ENCODE data around the gene RNF144A. TPM values are rescaled to one million over a fixed set of nuclear protein-coding genes. Genes with fewer than 3 reads are reported as not detected.

Gene RNF144A
- total RNA-seq, 1 donor from 2014 or later, result 65.3 TPM

DNA sequence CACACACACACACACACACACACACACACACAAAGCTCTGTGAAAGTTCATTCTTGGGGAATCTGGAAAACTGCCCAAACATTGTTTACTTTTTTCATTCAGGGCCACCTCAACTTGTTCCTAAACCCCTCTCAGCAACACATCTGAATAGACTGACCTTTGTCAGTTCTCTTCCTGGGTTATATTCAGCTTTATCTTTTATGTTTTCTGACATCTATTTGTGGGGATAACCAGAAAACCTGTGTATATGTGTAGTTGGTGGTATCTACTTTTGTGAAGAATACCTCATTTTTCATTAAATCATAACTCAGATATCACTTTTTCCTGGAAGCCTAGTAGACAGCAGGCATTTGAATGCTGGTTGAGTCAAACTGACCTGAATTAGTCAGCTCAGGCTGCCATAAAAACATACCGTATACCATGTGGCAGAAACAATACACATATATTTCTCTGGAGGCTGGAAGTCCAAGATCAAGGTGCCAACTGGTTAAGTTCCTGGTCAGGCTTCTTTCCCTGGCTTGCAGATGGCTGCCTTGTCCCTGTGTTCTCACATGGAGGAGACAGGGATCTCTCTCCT lies 11.0 kb upstream of the RNF144A start:
- DNase-seq (ENCODE audit: extremely low read depth, low read depth, low spot score), result no peak

DNA sequence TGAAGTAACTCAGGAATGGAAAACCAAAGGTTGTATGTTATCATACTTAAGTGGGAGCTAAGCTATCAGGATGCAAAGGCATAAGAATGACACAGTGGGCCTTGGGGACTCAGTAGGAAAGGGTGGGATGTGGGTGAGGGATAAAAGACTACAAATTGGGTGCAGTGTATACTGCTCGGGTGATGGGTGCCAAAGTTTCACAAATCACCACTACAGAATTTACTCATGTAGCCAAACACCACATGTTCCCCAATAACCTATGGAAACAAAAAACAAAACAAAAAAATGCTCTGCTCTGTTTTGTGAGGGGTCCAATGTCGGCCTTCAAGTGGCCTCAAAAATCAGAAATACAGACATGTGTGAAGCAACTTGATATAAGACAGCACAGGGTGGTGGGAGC lies 8.9 kb upstream of the RNF144A start:
- DNase-seq (ENCODE audit: extremely low read depth, low read depth, low spot score), result no peak

DNA sequence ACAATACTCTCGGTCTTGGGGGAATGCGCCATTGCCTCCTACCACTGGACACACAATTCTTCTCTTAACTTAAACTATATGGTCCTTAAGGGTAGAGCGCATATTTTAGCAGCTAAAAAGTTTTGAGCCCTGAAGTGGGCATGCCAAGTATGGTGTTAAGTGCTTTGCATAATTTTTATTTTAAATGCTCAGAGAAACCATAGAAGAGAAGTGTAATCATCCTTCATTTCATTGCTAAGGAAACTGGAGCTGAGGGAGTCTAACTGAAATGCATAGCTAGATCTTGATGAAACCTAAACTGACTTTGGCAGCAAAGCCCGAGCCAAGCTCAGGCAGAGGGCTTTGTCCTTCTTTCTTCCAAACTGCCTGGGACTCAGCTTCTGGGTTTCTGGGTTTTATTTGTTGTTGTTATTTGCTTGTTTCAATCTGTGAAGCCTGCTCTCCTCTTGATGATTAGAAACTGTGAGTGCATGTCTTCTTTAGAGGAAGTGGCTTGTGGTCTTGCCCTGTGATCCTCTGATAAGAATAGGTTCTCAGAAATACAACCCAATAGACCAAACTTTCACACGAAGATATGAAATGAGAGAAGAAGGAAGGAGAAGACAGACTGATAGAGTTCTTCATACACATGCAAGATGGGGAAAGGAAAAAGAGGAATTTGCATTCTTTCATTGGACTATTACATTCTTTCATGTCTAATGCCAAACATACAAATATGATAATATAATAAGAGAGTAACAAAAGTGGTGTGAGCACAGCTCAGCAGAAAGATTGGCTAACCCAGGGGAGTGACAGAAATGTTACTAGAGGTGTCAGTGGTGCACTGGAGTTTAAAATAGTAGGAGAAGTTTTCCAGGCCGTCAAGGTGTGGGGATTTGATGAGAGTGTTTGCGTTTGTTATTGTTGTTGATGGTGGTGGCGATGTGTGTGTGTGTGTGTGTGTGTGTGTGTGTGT lies 7.5 kb upstream of the RNF144A start:
- no peak for DNase-seq (ENCODE audit: extremely low read depth, low read depth, low spot score)

DNA sequence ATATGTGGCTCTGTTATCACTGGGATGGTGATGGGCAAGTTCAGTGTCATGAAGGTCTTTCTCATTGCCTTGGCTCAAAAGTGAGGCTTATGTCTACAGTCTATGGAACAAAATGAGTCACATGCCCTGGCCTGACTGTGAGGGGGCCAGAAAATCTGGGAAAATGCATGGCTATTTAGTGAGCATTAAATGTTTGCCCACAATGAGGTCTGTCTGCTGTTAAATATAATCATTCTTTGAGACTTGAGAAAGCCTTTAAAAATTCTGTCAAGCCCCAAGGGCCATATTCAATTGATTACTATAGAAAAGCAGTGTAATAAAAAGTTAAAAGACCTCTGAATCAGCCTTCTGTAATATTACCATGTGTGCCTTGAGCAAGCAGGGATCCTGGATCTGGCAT lies 5.5 kb upstream of the RNF144A start:
- no peak for DNase-seq (ENCODE audit: extremely low read depth, low read depth, low spot score)

DNA sequence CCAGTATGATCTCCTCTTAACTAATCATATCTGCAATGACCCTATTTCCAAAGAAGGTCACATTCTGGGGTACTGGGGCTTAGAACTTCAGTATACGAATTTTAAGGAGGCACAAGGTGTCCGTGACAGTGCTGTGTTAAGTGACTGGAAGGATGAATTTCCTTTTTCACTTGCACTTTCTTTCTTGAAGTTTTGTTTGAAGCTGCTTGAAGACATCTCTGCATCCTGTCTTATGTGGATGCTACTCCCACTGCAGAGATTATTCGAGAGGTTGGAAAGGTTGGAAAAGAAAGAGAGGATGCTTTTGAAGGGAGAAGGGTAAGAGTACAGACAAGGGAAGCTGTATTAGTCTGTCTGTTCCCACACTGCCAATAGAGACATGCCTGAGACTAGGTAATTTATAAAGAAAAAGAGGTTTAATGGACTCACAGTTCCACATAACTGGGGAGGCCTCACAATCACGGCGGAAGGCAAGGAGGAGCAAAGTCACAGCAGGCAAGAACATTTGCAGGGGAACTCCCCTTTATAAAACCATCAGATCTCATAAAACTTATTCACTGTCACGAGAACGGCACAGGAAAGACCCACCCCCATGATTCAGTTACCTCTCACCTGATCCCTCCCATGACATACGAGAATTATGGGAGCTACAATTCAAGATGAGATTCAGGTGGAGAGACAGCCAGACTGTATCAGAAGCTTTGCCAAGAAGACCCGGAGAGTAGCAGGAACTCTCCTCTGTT lies 3.6 kb upstream of the RNF144A start:
- no peak for DNase-seq (ENCODE audit: extremely low read depth, low read depth, low spot score)

DNA sequence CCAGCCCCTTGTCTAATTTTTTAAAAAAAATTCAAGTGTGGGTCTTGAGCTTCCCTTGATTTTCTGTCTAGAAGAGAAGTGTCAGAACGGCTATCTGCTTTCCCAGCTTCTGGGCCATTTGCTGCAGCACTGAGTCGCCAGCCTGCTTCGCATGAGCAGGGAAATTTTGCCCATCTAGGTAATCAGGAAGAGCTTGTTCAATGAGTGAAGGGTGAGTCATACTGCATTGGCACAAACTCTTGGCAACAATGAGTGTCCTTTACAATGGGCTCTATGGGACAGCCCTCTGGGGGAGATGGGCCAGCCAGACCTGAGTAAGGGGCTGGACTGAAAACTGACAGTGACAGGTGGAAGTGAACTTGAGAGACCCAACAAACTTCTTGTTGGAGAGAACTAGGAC lies 2.4 kb upstream of the RNF144A start:
- peak; percentile 50 for DNase-seq (ENCODE audit: extremely low read depth, low read depth, low spot score)

DNA sequence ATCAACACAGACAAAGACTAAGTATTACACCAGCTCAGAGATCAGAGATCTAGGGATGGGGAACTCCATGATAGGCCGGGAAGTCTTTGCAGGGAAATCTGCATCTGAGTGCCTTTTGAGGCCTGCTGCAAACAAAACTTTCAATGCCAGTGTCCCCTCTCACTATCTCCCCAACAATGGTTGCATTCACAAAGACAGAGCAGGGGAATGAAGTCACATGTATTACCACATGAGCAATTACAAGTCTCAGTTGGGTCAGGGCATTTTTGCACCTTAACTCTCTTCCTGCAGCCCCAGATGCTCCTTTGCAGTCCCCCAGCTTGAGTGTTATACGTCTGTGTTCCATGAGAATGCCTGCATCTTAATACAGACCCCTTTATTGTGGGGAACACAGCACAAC lies 1.8 kb upstream of the RNF144A start:
- DNase-seq (ENCODE audit: extremely low read depth, low read depth, low spot score), result no peak

DNA sequence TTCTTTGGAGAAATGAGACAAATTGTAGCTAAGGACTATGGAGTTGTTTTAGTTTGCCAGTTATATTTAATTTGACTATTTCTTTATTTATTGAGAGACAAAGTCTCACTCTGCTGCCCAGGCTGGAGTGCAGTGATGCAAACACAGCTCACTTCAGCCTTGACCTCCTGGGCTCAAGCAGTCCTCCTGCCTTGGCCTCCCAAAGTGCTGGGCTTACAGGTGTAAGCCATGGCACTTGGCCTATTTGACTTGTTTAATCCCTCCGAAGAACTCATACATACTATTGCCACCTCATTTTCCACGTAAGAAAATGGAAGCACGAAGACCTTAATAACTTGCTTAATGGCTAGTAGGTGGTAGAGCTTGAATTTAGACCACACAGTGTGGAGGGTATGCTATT lies 988 bp upstream of the RNF144A start:
- no peak for DNase-seq (ENCODE audit: extremely low read depth, low read depth, low spot score)

DNA sequence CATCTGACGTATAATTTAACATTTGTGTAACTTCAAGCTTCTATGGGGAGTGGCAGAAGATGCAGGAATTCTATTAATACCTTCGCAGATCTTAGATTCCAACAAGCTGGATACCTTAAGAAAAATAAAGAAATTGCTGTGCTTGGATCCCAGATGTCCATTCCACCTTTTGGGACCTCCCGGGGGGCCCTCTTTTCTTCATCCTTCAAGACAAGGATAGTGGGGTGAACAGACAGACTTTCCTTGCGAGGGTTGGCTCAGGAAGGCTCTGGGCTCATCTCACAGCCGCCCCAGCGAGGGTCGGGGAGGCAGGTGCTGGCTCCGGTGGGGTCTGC lies 509 bp upstream of the RNF144A start:
- DNase-seq (ENCODE audit: extremely low read depth, low read depth, low spot score), result no peak

DNA sequence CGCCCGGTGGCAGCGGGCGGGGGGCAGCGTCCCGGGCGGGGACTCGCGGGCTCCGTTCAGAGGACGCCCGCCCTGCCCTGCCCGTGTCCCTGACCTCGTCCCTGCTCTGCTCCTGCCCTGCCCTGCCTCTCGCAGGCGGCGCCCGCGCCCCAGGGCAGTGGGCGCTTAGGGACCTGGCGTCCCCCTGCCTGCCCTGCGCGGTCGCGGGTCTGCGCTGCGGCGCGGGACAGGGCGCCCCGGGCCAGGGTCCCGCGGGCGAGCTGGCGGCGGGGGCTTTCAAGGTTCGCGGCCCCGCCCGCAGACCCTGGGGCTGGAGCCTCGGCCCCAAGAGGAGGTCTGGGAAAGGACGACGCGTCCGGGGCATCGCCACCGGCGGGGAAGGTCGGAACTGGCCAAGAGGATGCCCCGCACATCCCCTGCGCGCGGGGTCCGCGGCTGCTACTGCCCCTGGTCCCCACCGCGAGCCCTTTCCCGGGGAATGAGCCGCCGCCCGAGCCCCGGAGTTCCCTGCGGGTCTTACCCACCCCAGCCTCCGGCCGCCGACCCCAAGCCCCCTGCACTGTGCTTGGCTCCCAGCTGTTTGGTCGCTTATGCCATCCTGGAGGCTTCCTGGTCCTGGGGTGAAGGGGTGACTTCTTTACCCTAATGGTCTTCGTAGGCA lies 679 bp downstream of the RNF144A start:
- no peak for DNase-seq (ENCODE audit: extremely low read depth, low read depth, low spot score)

DNA sequence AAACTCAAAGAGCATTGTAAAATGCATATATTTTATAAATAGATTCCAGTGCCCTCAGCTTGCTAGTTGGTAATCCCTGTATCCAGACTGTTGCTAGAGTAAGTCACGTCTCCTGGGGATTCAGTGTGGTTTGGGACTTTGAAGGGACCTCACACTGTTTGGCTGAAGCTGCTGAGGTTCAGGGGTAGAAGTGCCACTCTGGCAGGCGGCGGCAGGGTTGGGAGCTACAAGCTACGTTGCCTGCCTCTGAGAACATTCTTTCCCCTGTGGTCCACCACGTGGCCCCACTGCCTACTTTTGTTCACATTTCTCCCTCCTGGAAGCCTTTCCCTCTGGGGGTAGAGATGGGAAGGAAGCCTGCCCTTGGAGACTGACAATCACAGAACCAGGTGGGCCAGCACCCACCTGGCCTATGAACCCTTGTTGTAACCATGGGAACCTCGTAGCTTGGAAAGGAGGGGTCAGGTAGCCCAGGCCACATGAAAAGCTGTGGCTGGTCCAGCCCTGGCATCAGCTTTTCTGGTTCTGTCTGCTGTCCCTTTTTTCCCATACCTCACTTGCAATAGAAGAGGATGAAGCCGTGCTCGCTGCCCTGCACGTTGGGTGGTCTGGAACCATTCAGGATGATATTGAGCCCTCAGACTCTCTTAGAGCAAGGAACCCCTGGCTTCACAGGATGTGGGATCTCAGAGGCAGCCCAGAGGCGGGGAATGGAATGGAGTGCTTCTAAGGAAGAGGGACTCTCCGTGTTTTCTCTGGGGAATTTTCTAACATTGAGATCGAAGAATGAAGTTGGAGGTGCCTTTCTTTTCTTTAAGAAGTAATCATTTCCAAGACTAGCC lies 2.9 kb downstream of the RNF144A start:
- DNase-seq (ENCODE audit: extremely low read depth, low read depth, low spot score), result no peak

DNA sequence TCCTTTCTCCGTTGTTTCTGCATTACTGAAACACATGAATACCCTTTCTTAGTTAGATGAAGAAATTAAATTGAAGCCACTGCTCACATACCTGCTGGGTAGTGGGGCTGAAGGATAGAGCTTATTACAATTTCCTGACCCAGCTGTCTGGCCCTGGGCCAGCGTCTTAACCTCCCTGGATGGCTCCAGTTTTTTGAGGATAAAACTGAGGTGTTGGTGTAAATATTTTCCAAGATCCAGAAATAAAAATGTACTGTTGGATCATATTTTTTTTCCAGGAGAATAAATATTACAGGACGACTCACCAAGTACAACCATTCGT lies 3.5 kb downstream of the RNF144A start:
- no peak for DNase-seq (ENCODE audit: extremely low read depth, low read depth, low spot score)

DNA sequence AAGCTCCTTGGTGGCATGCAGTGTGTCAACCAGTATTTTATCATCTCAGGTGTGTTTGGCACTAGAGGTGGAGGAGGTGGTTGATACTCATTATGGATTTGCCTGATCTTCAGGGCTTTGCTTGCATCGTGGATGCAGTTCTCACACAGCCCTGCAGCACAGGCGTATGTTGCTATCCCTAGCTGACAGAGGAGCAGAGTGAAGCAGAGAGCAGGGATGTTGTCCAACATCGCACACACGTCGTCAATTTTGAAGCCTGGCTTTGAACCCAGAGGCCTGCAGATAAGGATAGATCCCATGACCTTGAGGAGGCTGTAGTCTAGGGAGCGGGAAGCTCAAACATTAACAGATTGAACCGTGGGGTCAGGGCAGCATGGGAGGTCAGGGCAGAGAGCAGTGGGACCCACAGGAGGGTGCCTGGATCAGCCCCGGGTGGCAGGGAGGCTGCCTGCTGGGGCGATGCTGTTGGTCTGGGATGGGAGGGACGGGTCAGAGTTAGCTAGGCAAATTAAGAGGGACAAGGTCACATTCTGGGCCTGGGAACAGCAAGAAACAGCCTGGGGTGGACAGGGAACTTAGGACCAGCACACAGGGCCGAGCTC lies 4.2 kb downstream of the RNF144A start:
- DNase-seq (ENCODE audit: extremely low read depth, low read depth, low spot score), result no peak

DNA sequence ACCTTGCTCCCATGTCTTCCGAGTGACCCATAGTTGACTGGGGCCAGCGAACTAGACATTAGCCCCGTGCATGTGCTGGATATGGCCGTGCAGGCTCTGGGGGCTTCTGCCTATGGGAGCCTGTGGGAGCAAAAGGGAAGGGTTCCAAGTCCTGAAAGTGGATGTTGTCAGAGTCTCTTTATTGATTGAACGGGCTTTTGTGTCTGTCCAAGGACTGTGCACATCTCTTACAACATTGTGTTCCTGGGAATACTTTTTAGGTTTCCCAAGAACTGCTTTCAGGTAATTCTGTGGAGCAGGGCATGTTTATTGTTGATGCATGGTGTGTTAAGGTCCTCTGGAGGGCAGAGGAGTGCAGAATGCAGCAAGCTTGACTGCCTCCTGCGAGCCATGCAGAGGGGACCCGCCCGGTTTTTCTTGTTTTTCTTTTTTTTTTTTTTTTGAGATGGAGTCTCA lies 5.0 kb downstream of the RNF144A start:
- no peak for DNase-seq (ENCODE audit: extremely low read depth, low read depth, low spot score)

DNA sequence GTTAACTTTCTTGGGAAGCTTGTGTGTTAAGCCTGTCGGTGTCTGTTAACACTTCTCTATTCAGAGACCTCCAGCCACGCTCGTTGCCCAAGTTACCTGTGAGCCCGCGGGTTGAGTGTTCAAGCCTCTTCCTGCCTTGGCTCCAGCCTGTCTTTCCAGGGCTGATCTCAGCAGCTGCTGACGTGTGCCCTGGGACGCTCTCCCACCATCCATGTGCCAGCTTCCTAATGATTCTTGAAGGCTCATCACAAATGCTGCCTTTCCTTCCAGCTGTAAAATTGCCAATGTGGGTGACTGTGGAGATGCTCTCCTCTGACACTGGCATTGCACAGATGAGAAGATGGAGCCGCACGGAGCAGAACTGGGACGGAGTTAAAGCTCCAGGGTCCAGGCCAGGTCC lies 6.1 kb downstream of the RNF144A start:
- DNase-seq (ENCODE audit: extremely low read depth, low read depth, low spot score), result no peak

DNA sequence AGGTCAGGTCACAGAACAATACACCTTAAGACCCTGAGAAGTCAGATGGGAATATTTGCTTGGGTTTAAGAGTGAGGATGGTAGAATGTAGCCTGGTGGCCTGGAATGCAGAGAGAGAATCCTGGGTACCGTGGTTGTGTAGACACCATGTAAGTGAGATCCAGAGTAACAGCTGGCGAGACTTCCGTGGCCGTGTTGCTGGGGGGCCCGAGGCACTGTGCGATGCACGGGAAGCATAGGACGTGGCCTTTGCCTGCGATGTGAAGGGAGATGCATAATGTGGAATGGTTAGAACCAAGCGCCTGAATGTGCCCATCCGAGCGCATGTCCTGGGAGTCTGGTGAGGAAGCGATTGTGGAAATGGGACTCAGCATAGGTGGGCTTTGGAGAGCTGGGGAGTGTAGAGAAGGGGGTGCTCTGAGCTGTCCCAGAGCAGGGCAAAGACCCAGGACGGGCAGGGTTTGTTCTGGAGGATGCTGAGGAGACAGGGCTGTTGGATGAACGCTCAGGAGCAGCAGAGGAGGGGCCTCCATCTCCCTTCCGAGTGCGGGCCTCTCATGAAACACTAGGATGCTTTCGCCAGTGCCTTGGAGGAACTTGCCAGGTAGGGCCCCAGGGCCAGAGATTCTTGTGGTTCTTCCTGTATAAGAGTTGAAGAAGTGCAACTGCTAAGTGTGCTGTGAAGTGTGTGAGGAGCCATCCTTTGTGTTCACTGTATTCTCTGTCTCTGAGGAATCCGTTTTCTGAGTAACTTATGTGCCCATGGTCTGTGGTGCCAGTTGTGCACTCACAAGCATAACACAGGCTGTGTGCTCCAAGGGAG lies 7.1 kb downstream of the RNF144A start:
- no peak for DNase-seq (ENCODE audit: extremely low read depth, low read depth, low spot score)

DNA sequence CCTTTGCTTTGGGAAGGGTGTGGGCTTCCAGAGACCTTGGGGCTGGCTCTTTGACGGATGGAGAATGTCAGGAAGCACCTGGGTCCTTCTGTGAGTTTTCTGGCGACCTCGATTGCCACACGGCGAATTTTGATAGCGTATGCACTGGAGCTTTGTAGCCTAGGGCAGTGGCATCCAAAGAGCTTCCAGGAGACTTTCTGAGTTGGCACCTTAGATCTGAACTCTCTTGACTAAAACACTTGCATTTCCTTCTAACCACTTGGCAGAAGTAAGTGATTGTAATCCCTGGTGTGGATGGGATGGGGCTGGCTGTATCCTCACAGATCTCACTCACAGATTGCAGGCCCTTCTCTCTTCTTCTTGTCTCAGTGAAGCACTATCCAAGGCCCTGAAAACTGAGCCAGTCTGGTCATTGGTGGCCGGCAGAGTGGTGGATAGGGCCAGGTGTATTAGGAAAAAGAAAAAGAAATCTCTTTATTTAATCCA lies 7.8 kb downstream of the RNF144A start:
- no peak for DNase-seq (ENCODE audit: extremely low read depth, low read depth, low spot score)

DNA sequence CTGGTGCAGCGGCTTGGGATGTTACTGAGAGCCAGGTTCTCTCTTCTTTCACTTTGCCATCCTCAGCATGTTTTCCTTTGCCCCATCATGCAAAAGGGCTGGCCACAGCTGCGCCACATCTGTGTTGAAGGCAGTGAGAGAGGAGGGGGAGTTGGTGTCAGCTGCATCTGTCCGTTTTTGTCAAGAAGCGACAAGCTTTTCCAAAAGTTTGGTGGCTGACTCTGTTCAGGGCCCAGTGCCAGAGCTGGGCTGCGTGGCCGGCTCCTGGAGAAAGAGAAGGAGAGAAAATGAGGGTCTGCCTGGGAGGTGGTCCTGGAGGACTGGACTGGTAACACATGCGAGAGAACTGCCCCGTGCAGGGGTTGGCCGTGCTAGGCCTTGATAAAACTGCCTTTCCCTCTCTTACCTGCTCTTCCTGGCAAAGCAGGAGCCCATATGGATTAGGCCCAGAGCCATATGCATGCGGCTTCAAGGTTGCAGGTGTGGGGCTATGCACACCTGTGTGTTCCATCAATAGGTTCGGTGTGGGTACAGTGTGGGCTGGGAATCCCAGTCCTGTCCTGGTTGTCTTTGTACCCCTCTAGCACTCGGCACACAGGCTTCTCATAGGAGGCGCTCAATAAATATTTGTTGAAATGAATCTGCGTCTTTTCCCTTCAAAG lies 9.0 kb downstream of the RNF144A start:
- no peak for DNase-seq (ENCODE audit: extremely low read depth, low read depth, low spot score)

DNA sequence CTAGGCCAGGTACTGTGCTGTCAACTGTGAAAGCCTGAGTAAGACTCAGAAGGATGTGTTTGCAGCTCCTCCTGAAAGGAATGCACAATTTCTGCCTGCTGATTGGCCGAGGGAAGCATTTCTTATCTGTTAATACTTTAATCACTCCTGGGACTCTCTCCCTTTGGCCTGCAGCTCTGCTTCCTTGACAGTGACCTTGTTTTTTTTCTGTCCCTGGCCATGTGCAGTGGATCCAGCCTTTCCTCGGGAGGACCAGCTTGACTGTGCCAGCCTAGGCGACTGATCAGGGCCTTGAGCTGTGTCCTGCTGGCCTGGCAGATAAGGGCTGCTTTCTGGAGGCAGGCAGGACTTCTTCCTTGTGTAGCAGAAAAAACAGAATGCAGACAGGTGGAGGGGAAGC lies 10.0 kb downstream of the RNF144A start:
- DNase-seq (ENCODE audit: extremely low read depth, low read depth, low spot score), result no peak

Data from glomerular endothelial cell (primary cell).